OCI-LY7 (cell line): Measurements from ENCODE around the gene HLA-B.

Source experiments
- CTCF ChIP-seq: fragments of 200-600 bp; sonication (generic); conservative IDR thresholded peaks from 2 replicates; pipeline ENCODE4 v1.5.1; 2014; ENCODE audit warnings: mild to moderate bottlenecking, antibody characterized with exemption, low read length, moderate library complexity, mixed read lengths
- EZH2phosphoT487 ChIP-seq: fragments of 200-600 bp; sonication (generic); IDR thresholded peaks from 2 replicates; pipeline ENCODE4 v1.6.1; 2018; ENCODE audit warnings: low read depth, borderline replicate concordance, mild to moderate bottlenecking, mixed run types, antibody characterized with exemption, low read length, moderate library complexity, mixed read lengths

GRCh38 chr6:31386099-31386498 lies 29.1 kb upstream of the HLA-B start:
- TF ChIP-seq CTCF: no peak
- TF ChIP-seq EZH2phosphoT487: no peak
